Measurements from ENCODE around the gene DISC1.
"Not testable (repeated sequence)": the region's sequence is repeated elsewhere in the genome, so short reads cannot be mapped to it uniquely, and the experiment has no call there.

The DISC1 gene

DNA sequence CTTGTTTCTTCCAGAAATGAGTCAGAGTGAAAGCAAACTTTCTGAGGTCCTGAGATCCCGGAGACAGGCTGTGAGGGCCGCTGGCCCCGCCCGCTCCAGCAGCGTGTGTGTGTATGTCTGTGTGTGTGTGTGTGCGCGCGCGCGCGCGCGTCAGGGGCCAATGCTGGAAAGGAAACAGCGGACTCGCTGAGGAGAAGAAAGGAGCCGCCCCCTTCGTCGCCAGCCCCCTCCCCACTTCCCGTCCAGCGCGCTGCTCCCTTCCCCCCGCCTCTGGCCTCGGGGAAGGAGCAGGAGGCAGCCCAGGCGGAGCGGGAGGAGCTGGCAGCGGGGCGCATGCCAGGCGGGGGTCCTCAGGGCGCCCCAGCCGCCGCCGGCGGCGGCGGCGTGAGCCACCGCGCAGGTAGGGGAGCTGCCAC lies at the start of gene DISC1:
TSS of gene DISC1 (plus strand) at position 256 of the 416 bp plus-strand sequence. CDS start at position 334, 78 bp downstream.
- peak; percentile 54 to 74 (median 68) for DNase-seq

DNA sequence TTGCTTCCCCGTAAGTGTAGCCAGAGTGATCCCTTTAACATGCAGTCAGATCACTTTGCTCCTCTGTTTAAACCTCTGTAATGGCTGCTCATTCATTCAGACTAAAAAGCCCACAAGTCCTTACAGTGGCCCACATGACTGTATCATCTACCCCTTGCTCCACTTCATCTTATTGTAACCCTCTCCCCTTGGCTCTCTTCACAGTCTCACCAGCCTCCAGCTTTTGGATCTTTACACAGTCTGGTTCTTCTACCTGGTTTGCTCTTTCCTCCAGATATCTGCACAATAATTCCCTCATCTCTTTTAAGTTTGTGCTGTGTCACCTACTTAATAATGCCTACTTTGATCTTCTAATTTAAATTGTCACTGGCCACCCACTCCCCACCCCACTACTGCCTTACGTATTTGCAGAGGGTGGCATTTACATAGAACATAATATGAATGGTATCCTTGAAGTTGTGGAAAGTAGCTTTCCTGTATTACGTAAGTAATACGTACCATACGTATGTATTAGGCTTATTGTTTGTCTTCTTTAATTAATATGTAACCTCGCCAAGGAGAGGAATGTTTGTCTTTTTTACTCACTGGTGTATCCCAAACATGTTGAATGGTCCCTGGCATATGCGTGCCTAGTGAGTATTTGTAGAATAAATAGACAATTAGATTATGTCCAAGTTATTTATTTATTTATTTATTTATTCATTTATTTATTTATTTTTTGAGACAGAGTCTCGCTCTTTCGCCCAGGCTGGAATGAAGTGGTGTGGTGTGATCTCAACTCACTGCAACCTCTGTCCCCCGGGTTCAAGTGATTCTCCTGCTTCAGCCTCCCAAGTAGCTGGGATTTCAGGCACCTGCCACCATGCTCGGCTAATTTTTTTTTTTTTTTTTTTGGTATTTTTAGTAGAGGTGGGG lies 49.5 kb upstream of the DISC1 start:
- DNase-seq: no peak

DNA sequence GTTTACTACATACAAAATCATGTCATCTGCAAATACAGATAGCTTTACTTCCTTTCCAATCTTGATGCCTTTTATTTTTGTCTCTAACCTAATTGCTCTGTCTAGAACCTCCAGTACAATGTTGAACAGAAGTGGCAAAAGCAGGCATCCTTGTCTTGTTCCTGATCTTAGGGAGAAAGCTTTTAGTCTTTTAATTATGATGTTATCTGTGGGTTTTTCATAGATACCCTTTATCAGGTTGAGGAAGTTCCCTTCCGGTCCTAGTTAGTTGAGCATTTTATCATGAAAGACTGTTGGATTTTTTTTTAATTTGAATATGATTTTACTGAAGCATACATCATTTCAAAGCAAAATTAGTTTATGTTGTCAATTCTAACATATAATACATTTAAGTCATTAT lies 45.7 kb upstream of the DISC1 start:
- no peak for DNase-seq

DNA sequence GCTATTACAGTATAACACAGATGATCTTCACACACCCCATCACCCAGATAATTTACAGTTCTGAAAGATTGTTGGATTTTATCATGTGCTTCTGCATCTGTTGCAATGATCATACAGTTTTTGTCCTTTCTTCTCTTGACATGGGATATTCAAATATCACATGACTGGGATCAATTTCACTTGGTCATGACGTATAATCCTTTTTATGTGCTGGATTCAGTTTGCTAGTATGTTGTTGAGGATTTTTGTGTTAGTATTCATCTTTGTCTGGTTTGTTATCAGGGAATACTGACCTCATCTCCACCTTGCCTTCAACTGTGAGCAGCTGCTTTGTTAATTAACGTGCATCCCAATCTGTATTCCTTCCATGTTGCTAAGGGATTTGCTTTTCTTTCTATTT lies 44.7 kb upstream of the DISC1 start:
- DNase-seq: no peak

DNA sequence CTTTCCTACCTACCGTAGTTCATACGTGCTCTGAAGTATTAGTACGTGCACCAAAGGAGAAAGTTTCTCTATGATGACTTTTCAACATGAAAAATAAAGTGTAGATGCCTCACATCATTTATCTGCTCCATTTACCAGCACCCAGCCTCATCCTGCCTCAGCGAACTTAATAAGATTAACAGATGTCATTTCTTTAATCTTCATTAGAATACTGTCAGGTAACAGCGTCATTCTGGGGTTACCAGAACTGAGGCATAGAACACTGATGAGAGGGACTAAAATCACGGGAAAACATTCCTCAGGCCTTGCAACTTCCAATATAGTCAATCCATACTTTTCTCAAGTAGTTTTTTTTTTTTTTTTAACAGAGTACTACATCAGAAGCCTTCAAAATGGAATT lies 43.2 kb upstream of the DISC1 start:
- DNase-seq: no peak

DNA sequence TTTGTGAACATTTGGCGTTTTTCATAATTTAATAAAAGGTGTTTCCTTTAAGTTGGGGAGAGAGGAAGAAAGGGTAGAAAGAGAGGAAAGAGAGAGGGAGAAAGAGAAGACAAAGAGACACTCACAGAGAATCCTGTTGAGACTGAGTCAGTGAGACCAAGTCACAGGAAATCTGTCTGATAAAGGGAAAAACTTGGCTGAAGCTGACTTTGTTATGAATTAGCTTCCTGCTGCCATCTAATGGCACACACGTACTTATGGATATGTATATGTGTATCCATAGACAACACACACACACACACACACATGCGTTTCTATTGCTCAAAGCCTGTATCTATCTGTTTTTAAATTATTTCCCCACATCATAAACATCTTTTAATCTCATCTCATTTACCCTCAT lies 42.5 kb upstream of the DISC1 start:
- no peak for DNase-seq

DNA sequence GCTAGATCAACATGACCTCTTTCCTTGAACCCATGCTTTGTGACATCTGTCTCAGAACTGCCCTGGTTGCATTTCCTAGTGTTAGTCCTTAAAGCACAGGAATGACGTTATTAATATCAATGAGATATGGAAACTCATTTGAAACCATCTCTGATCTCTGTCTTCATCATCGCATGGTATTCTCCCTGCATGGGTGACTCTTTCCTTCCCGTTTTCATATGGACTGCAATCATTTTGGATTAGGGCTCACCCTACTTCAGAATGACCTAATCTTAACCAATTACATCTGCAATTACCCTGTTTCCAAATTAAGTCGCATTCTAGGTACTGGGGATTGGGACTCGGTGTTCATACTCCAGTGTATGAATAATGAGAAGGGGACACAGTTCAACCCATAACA lies 41.7 kb upstream of the DISC1 start:
- DNase-seq: no peak

DNA sequence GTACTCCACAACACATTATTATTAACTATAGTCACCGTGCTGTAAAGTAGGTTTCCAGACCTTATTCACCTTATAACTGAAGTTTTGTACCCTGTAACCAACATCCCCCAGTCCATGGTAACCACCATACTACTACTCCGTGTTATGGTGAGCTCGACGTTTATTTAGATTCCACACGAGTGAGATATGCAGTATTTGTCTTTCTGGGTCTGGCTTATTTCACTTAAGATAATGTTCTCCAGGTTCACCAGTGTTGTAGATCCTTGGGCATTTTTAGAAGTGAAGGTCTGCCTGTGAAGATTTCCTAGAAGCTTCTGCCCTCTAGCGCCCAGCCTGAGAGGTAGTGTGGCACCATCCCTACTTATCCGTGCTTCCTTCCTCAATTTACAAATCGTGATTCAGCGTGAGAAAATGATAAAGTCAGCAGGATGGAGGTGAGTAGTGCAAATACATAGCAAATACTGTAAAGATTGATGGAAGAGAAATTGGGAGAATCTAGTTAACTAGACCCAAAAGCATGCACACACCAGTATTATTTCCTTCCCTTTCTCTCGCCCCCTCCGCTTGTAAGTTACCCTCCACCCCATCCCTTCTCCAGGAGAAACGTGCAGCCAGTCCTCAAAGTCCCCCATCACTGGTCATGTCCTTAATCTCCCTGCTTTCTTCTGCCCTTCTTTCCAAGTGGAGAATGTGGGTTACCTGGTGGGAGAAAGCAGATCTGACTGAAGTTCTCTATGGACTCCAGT lies 36.0 kb upstream of the DISC1 start:
- peak in 4 of 6 experiments; percentile 1 to 19 (median 14) for DNase-seq

DNA sequence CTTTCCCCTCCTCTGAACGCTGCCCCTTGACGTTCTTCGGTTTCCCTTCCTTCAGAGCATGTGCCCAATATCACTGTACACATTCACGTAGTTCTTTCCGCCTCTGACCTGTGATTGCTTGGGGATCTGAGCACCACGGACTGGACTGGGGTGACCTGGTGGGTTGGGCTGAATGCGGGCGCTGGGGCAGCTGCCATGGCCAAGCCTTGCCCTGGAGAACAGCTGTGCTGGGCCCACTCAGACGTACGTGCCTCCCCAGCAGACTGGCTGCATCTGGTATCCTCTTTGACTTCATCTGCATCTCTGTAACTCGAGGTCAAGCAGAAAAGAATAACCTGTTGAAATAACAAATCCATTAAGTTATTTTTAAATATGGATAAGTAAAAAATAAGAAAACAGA lies 35.1 kb upstream of the DISC1 start:
- no peak for DNase-seq

DNA sequence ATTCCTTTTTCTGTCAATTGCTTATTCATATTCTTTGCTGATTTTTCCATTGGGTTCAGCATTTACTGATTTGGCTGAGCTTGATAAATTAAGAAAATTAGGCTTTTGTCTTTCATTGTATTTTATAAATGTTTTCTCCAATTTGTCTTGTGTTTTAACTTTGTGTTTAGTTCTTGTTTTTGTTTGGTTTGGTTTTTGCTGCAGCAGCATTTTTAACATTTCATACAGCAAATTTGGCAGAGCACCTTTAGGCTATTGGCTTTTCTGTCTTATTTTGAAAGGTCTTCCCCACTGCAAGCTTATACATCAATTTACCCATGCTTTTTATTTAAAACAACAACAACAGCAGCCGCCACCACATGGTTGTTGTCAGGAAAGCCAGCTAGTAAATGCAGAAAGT lies 33.8 kb upstream of the DISC1 start:
- no peak for DNase-seq

DNA sequence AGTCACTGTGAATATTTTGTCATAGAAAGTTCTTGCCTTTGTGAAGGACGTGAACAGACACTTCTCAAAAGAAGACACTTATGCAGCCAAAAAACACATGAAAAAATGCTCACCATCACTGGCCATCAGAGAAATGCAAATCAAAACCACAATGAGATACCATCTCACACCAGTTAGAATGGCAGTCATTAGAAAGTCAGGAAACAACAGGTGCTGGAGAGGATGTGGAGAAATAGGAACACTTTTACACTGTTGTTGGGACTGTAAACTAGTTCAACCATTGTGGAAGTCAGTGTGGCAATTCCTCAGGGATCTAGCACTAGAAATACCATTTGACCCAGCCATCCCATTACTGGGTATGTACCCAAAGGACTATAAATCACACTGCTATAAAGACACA lies 33.3 kb upstream of the DISC1 start:
- not testable (repeated sequence) for DNase-seq

DNA sequence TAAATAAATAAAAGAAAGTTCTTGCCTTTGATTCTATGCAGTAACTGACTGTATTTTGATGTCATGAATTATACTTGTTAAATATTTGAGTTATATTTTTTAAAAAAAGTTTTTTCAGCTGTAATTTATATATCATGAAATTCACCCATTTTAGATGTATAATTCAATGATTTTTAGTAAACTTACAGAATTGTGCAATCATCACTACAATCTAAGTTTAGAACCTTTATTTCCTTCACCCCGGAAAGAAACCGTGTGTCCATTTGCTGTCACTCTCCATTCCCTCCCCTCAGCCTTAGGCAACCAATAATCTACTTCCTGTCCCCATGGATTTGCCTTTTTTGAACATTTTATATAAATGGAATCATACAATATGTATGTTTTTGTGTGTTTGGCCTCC lies 32.5 kb upstream of the DISC1 start:
- DNase-seq: no peak

DNA sequence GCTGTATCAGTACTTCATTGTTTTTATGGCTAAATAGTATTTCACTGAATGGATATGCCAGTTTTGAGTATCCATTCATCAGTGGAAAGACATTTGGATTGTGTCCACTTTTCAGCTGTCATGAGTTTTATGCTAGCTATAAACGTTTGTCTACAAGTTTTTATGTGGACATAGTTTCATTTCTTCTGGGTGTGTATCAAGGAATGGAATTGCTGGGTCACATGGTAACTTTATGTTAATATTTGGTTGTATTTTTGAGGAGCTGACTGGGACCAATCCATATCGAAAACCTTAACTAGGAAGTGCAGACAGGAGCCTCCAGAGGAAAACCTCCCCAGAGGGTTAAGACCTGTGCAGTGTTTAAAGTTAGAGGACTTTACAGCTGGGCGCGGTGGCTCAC lies 31.8 kb upstream of the DISC1 start:
- DNase-seq: no peak

DNA sequence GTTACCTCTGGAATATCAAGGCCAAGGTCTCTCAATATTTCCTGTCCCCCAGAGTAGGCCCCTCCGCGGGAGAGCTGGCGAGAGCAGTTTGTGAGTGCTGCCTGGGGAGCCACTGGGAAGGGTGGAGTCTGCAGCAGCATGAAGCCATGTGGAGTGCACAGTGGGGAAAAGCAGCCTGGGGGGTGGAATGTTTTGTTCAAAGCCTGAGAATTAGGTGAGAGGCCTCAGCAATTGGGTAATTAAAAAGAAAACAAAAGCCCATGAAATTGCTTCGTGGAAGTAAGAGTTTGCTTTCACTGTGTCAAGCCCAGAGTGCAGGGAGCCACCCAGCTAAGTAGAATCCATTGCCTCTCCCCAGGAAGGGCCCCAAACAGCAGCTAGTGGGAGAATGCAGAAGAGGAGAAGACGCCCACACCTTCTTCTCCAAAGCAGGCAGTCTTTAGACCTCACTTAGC lies 30.2 kb upstream of the DISC1 start:
- no peak for DNase-seq

DNA sequence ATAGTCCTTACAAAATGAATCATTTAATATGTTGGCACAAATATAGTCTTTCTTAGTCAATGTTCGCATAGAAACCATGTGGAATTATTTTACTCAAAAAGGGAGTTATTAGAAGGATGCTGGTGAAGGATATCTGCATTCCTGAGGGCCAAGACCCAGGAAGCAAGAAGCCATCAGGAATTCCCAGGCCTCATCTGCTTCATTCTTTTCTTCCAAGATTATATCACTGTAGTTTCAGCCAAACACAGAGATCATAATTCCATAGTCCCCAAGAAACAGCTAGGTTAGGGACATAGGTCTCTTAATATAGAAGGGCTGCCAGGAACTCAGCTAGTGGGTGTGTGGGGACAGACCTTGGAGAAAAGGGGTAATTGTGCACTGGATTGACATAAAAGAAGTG lies 28.6 kb upstream of the DISC1 start:
- DNase-seq: no peak

DNA sequence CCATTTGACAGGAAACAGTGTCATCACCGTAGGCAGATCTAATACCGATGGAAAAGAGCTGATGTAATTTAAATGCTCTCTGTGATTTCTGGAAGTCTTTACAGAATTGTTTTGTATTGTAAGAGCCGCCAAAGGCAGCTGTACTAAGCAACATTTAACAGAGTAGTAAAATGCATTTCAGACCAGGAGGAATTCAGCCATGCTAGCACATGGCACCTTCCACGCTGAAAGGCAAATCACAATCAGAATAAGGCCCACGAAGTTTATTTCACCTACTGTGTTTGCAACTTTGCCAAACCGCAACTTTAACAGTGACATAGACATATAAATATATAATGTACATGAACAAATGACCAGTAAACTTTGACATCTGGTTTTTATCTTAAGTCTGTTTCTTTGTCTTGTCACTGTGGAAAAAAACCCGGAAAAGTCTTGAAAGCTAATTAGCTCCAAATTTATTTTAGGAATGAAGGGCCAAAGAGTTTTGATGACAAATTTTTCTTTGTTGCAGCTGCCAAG lies 26.1 kb upstream of the DISC1 start:
- DNase-seq: no peak

DNA sequence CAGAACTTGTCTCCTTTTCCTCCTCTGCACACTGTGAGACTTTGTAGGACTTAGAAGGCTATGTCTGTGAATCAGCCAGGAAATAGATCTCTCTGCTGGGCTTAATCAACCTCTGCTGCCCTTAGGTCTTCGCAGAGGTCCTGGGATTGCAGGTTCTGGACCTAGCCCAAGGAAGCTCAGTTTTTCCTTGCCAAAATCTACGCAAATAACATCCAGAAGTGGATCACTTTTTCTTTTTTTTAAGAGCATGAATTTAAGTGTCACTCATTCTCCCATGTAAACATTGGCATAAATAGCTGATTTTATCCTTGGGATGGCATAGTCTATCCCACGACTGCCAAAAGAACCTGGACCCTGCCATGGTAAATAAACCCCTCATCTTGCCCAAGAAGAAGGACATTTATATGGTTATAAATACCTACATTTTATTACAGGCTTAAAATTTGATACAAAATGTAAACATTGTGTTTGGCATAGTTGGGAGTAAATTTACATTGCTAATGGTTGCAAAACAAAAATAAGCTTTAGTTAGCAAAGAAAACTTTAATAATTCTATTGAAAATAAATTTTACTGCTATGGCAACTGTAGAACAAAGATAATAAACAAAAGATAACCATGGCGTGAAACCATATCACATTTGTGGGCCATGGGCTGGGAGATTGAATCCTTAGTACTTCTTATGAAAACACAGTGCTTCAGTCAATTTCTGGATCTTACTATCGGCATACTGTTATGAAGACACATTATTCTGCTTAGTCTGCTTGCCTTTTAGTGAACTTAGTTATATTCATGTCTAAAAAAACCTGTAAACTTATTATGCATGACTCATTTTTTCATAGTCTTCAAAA lies 24.5 kb upstream of the DISC1 start:
- no peak for DNase-seq

DNA sequence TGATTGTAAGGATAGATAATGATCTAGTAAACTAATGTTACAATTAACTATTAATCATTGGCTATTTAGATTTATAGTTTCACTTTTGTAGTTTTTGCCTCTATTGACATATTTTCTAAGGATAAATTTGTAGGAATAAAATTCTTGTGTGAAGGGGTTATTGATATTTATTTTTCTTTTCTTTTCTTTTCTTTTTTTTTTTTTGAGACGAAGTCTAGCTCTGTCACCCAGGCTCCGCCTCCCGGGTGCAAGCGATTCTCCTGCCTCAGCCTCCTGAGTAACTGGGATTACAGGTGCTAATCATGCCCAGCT lies 24.0 kb upstream of the DISC1 start:
- DNase-seq: no peak

DNA sequence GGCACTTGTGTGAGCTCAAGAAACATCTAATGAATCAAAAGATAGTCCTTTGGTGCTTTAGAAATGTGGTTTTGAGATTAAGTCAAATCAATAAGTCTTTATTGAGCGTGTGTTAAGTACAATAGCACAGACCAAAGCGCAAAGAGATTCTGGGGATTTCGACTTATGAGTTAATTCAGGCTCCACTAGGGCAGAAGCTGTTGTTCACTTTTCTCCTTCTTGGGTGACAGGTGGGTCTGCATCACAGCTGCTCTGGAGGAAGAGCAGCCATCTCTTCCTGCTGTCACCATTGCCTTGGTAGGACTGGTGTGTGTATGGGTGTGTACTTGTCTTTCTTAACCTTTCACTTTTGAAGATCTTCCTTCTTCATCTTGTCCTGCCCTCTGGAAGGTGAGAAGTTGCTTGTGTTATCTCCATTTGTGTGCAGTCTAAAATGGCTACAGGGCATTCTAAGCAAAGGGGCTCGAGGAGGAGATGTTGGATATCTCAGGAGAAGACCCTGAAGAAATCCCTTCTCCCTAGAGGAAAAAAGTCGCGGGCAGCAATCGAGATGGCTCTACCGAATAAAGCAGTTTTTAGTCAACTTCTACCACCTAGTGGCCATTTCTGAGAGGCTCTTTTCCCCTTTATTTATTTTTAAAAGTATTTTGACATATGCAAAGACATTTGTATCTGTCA lies 22.9 kb upstream of the DISC1 start:
- DNase-seq: peak in 4 of 6 experiments; percentile 19 to 76 (median 70)

DNA sequence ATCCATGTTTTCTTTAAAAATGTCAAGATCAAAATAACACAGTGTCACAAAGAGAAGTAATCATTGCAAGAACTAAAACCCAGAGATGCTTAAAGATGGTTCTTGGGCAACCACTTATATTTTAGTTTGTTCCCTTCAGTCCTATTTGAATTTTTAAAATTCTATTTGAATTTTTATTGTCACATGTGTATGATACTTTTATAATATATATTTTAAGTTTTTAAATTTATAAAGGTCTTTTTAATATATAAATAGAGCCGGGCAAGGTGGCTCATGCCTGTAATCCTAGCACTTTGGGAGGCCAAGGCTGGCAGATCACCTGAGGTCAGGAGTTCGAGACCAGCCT lies 22.3 kb upstream of the DISC1 start:
- DNase-seq: no peak

DNA sequence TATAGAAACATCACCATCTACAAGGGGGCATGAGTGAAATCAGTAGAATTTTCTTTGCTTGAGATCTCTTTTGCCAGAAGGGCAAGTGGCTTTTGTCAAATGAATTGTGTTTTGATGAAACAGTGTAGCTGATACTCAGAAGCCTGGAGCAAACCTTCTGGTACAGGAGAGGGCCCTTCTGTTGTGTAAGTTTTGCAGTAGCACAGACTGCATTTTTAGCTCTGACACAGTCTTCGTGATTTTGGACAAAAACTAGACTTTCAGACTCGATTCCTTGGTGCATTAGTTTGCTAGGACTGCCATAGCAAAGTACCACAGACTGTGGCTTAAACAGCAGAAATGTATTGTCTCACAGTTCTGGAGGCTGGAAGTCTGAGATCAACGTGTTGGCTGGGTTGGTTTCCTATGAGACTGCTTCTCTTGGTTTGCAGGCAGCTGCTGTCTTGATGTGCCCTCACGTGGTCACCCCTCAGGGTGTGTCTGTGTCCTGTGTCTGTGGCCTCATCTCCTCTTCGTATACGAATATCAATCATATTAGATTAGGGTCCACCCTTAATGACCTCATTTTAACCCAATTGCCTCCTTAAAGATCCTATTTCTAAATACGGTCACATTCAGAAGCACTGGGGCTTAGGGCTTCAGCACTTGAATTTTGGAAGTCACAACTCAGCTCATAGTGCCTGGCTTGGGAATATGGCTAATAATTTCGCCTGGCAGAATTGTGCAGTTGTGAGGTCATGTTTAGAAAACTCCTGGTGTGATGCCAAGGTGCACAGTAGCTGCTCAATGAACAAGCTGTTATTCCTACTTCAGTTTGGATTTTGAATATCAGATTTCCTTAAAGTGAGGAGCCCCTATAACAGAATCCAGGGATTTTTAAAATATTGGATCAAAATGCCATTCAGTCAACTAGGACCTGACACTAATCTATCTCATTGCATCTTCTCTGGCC lies 21.2 kb upstream of the DISC1 start:
- DNase-seq: no peak
